Measurements from ENCODE around the gene SCARB1. TPM values are rescaled to one million over a fixed set of nuclear protein-coding genes. Genes with fewer than 3 reads are reported as not detected.

Gene SCARB1
- total RNA-seq, 4 donors from 2014 or later = 8.3 to 24.1 (median 13.0) TPM

- Histone ChIP-seq H3K27me3 (no peaks in the 10 kb centered on the region), H3K4me1 (no peaks in the 10 kb centered on the region), H3K9me3 (no peaks in the 10 kb centered on the region), H3K27ac (replicated peaks in 1 of 4) (no peak overlapping the region), H3K36me3 (no peaks in the 10 kb centered on the region), H3K4me3 (no peak overlapping the region)
- 94% methylated on average over 6 of the region's 6 CpGs for WGBS
- no peak for TF ChIP-seq CTCF (IDR thresholded peaks at IDR 0.05)
- no peak for TF ChIP-seq EP300 (IDR thresholded peaks at IDR 0.05)
- no peak for TF ChIP-seq POLR2A (IDR thresholded peaks at IDR 0.05; ENCODE audit: low read depth)
- no peak for TF ChIP-seq POLR2AphosphoS5 (IDR thresholded peaks at IDR 0.05)
- intact Hi-C loops (cut with DNase I) = no loop called here
- DNase-seq (ENCODE audit: extremely low spot score) = no peak
These were observed 41.4 kb downstream of the SCARB1 start for GRCh38 chr12:124822218-124822617.

- Histone ChIP-seq H3K9me3 (no peaks in the 10 kb centered on the region), H3K4me1 (no peaks in the 10 kb centered on the region), H3K36me3 (no peaks in the 10 kb centered on the region), H3K27me3 (no peaks in the 10 kb centered on the region), H3K27ac (replicated peaks in 1 of 4) (no peak overlapping the region), H3K4me3 (no peak overlapping the region)
- intact Hi-C loops (cut with DNase I) = no loop called here
- WGBS = 90% methylated on average over 14 of the region's 16 CpGs
- no peak for TF ChIP-seq POLR2A (IDR thresholded peaks at IDR 0.05; ENCODE audit: low read depth)
- no peak for TF ChIP-seq CTCF (IDR thresholded peaks at IDR 0.05)
- TF ChIP-seq EP300 (IDR thresholded peaks at IDR 0.05) = no peak
- TF ChIP-seq POLR2AphosphoS5 (IDR thresholded peaks at IDR 0.05) = no peak
- DNase-seq (ENCODE audit: extremely low spot score) = no peak
These were observed 42.1 kb downstream of the SCARB1 start for GRCh38 chr12:124821252-124822200.

GRCh38 chr12:124820199-124820598 is 43.5 kb downstream of the SCARB1 start:
- intact Hi-C loops (cut with DNase I) = no loop called here
- TF ChIP-seq CTCF (IDR thresholded peaks at IDR 0.05) = no peak
- no peak for TF ChIP-seq EP300 (IDR thresholded peaks at IDR 0.05)
- no peak for TF ChIP-seq POLR2AphosphoS5 (IDR thresholded peaks at IDR 0.05)
- no peak for TF ChIP-seq POLR2A (IDR thresholded peaks at IDR 0.05; ENCODE audit: low read depth)
- H3K9me3 ChIP-seq = no peaks in the 10 kb centered on the region
- 95% methylated on average over 6 of the region's 9 CpGs for WGBS
- H3K36me3 ChIP-seq = peaks cover 0 to 10% (median under 1%) of the 10 kb centered on the region in 4 donors
- no peaks in the 10 kb centered on the region for H3K4me1 ChIP-seq
- H3K27me3 ChIP-seq = no peaks in the 10 kb centered on the region
- no peak for DNase-seq (ENCODE audit: extremely low spot score)
- no peak overlapping the region for H3K4me3 ChIP-seq
- no peak overlapping the region for H3K27ac ChIP-seq (replicated peaks in 1 of 4)

- Histone ChIP-seq H3K36me3 (peaks cover 0 to 16% (median 6%) of the 10 kb centered on the region in 4 donors), H3K27ac (replicated peaks in 1 of 4) (no peak overlapping the region), H3K4me3 (no peak overlapping the region), H3K9me3 (no peaks in the 10 kb centered on the region), H3K4me1 (no peaks in the 10 kb centered on the region), H3K27me3 (no peaks in the 10 kb centered on the region)
- TF ChIP-seq POLR2AphosphoS5 (IDR thresholded peaks at IDR 0.05) (no peak), CTCF (IDR thresholded peaks at IDR 0.05) (no peak), EP300 (IDR thresholded peaks at IDR 0.05) (no peak), POLR2A (IDR thresholded peaks at IDR 0.05; ENCODE audit: low read depth) (no peak)
- no peak for DNase-seq (ENCODE audit: extremely low spot score)
- WGBS = 88% methylated on average over 6 of the region's 10 CpGs
- intact Hi-C loops (cut with DNase I) = no loop called here
These were observed 44.1 kb downstream of the SCARB1 start for GRCh38 chr12:124819525-124819924.

Data from esophagus muscularis mucosa (tissue), 4 donors.